Measurements from ENCODE around the gene NACC2.

NACC2 gene

GRCh38 chr9:136127313-136127712 is 32.2 kb upstream of the NACC2 start:
- no peak overlapping the region for H3K4me3 ChIP-seq (replicated peaks; ENCODE audit: low read depth, low read length)
- DNase-seq (ENCODE audit: low read depth) = no peak
- TF ChIP-seq CTCF (IDR thresholded peaks at IDR 0.05; ENCODE audit: low read length, missing control alignments) = no peak

DNA sequence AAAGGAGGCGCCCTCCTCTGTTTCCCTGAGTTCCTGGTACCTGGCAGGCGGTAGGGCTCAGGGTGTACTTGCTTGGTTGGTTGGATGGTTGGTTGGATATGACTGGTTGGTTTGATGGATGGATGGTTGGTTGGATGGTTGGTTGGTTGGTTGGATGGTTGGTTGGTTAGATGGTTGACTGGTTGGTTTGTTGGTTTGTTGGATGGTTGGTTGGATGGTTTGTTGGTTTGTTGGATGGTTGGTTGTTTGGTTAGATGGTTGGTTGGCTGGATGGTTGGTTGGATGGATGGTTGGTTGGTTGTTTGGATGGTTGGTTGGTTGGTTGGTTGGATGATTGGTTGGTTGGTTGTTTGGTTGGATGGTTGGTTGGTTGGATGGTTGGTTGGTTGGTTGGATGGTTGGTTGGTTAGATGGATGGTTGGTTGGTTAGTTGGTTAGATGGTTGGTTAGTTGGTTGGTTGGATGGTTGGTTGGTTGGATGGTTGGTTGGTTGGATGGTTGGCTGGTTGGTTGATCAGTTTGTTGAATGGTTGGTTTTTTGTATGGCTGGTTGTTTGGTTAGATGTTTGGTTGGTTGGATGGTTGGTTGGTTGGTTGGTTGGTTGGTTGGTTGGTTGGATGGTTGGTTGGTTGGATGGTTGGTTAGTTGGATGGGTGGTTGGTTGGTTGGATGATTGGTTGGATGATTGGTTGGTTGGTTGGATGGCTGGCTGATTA is 30.0 kb upstream of the NACC2 start:
- TF ChIP-seq CTCF (IDR thresholded peaks at IDR 0.05; ENCODE audit: low read length, missing control alignments) = no peak
- no peak overlapping the region for H3K4me3 ChIP-seq (replicated peaks; ENCODE audit: low read depth, low read length)
- DNase-seq (ENCODE audit: low read depth) = no peak

GRCh38 chr9:136122425-136123383 is 27.6 kb upstream of the NACC2 start:
- TF ChIP-seq CTCF (IDR thresholded peaks at IDR 0.05; ENCODE audit: low read length, missing control alignments) = peak; percentile 88
- DNase-seq (ENCODE audit: low read depth) = peak; percentile 56
- no peak overlapping the region for H3K4me3 ChIP-seq (replicated peaks; ENCODE audit: low read depth, low read length)

GRCh38 chr9:136121801-136122200 is 26.7 kb upstream of the NACC2 start:
- TF ChIP-seq CTCF (IDR thresholded peaks at IDR 0.05; ENCODE audit: low read length, missing control alignments) = no peak
- no peak overlapping the region for H3K4me3 ChIP-seq (replicated peaks; ENCODE audit: low read depth, low read length)
- no peak for DNase-seq (ENCODE audit: low read depth)

DNA sequence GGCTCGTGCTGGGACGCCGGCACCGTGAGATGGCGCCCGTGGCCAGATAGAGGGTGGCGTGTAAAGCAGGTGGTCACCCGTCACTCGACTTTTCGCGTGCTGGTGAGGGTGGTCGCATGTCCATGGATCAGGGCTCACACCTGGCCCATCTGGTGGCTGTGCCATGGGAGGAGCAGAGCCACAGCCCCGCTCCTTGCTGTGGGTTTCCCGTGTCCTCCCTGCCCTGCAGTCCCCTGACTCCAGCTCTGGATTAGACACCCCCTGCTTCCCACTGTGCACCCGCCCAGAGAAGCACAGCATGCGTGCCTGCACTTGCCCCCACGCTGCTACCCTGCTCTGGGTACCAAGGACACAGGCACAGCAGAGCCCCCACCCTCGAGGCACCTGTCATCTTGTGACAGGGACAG is 25.4 kb upstream of the NACC2 start:
- no peak for DNase-seq (ENCODE audit: low read depth)
- no peak overlapping the region for H3K4me3 ChIP-seq (replicated peaks; ENCODE audit: low read depth, low read length)
- no peak for TF ChIP-seq CTCF (IDR thresholded peaks at IDR 0.05; ENCODE audit: low read length, missing control alignments)

GRCh38 chr9:136119883-136120393 is 24.8 kb upstream of the NACC2 start:
- H3K4me3 ChIP-seq (replicated peaks; ENCODE audit: low read depth, low read length) = peak overlapping the region; percentile 68
- no peak for DNase-seq (ENCODE audit: low read depth)
- no peak for TF ChIP-seq CTCF (IDR thresholded peaks at IDR 0.05; ENCODE audit: low read length, missing control alignments)
